K562 (cell line): ENCODE measurements around the gene CPSF4. TPM values are rescaled to one million over a fixed set of nuclear protein-coding genes. Genes with fewer than 3 reads are reported as not detected.

Experiments
- BACH1 ChIP-seq: fragments of 200-800 bp; sonication (Bioruptor generic); IDR thresholded peaks from 2 replicates; pipeline ENCODE4 v1.6.1; 2016; ENCODE audit warnings: missing genetic modification characterization, missing compliant biosample characterization
- CBFB ChIP-seq: sonication (generic); formaldehyde crosslinking; IDR thresholded peaks from 2 replicates; pipeline ENCODE4 v1.4.0; 2020; ENCODE audit warnings: mild to moderate bottlenecking, missing genetic modification reagents
- DDX20 ChIP-seq: fragments of 450-650 bp; IDR thresholded peaks from 2 replicates; pipeline ENCODE4 v1.6.1; 2016; ENCODE audit warnings: missing genetic modification characterization, low read depth, mild to moderate bottlenecking, missing compliant biosample characterization, moderate library complexity
- E2F3 ChIP-seq: fragments of 250-450 bp; sonication (Bioruptor Pico); IDR thresholded peaks from 2 replicates; pipeline ENCODE4 v1.4.0; 2020; ENCODE audit warnings: mild to moderate bottlenecking
- ESRRA ChIP-seq: fragments of 450-650 bp; IDR thresholded peaks from 2 replicates; pipeline ENCODE4 v1.6.1; 2014; ENCODE audit warnings: low read depth, mild to moderate bottlenecking, moderate library complexity, borderline replicate concordance
- ETV5 ChIP-seq: sonication (generic); formaldehyde crosslinking; IDR thresholded peaks from 2 replicates; pipeline ENCODE4 v1.4.0; 2020; ENCODE audit warnings: low read depth, mild to moderate bottlenecking, missing genetic modification reagents
- FOXM1 ChIP-seq, 2 experiments: fragments of 450-650 bp in 1 of 2; sonication (generic) in 1 of 2; formaldehyde crosslinking in 1 of 2; IDR thresholded peaks; 2 replicates each; pipeline versions ENCODE4 v1.6.1 to v1.9.0; 2017 to 2022; ENCODE audit warnings: low read depth in 2 of 2, mild to moderate bottlenecking in 2 of 2, missing genetic modification reagents in 1 of 2, moderate library complexity in 1 of 2
- HDAC3 ChIP-seq: fragments of 450-650 bp; IDR thresholded peaks from 2 replicates; pipeline ENCODE4 v1.6.1; 2018; ENCODE audit warnings: borderline replicate concordance, mild to moderate bottlenecking, moderate library complexity; ENCODE audit not compliant: partially characterized antibody
- HNRNPLL ChIP-seq: fragments of 200-400 bp; formaldehyde crosslinking; IDR thresholded peaks from 2 replicates; pipeline ENCODE4 v1.6.1; 2017; ENCODE audit warnings: low read length, low read depth, mild to moderate bottlenecking; ENCODE audit not compliant: poor library complexity, severe bottlenecking
- ILK ChIP-seq: fragments of 450-650 bp; IDR thresholded peaks from 2 replicates; pipeline ENCODE4 v1.6.1; 2016; ENCODE audit warnings: missing genetic modification characterization, low read depth, mild to moderate bottlenecking, missing compliant biosample characterization, moderate library complexity, borderline replicate concordance
- KHSRP ChIP-seq: fragments of 450-650 bp; IDR thresholded peaks from 2 replicates; pipeline ENCODE4 v1.6.1; 2017
- MYBL2 ChIP-seq, 2 experiments: fragments of 450-650 bp in 1 of 2; sonication (generic) in 1 of 2; formaldehyde crosslinking in 1 of 2; IDR thresholded peaks; 2 replicates each; pipeline versions ENCODE4 v1.6.1 to v1.8.1; 2017 to 2022; ENCODE audit warnings: borderline replicate concordance in 1 of 2, inconsistent platforms in 1 of 2, low read depth in 1 of 2, mild to moderate bottlenecking in 1 of 2, missing genetic modification reagents in 1 of 2, moderate library complexity in 1 of 2
- PHB2 ChIP-seq: fragments of 450-650 bp; IDR thresholded peaks from 2 replicates; pipeline ENCODE4 v1.6.1; 2017; ENCODE audit warnings: low read depth
- POLR2A ChIP-seq: fragments of 450-650 bp; conservative IDR thresholded peaks from 2 replicates; pipeline ENCODE4 v1.6.1; 2016
- RBM22 ChIP-seq: fragments of 200-400 bp; formaldehyde crosslinking; IDR thresholded peaks from 2 replicates; pipeline ENCODE4 v1.6.1; 2018; ENCODE audit warnings: low read length, low read depth; ENCODE audit not compliant: poor library complexity, severe bottlenecking
- ZNF124 ChIP-seq: sonication (generic); formaldehyde crosslinking; IDR thresholded peaks from 2 replicates; pipeline ENCODE4 v1.8.1; 2022; ENCODE audit warnings: missing genetic modification reagents
- ZNF134 ChIP-seq: fragments of 250-450 bp; sonication (Bioruptor Pico); conservative IDR thresholded peaks from 2 replicates; pipeline ENCODE4 v1.4.0; 2020
- ZNF174 ChIP-seq: fragments of 250-450 bp; sonication (Bioruptor Pico); IDR thresholded peaks from 2 replicates; pipeline ENCODE4 v1.4.0; 2020; ENCODE audit warnings: mild to moderate bottlenecking
- ZNF212 ChIP-seq: fragments of 450-650 bp; formaldehyde crosslinking; IDR thresholded peaks from 2 replicates; pipeline ENCODE4 v1.4.0; 2020; ENCODE audit warnings: mild to moderate bottlenecking
- ZNF77 ChIP-seq: fragments of 250-450 bp; sonication (Bioruptor Pico); IDR thresholded peaks from 2 replicates; pipeline ENCODE4 v1.5.0; 2020
- polyA plus RNA-seq, 8 experiments: library from polyadenylated mRNA; depleted of rRNA in 4 of 8; stranded (reverse) in 5 of 8; unstranded in 3 of 8; fragments of >200 nt; fragmentation: Nextera tagmentation in 2 of 8; fragmentation: Illumina TruSeq in 1 of 8; extraction: Ambion mirVana in 2 of 8; extraction: Trizol in 1 of 8; gene quantifications; 2 replicates each; pipeline versions ENCODE4 v1.2.1 to v1.2.3, GENCODE V29; 2011 to 2014; ENCODE audit warnings: inconsistent platforms in 1 of 8, missing spikeins in 1 of 8
- total RNA-seq, 7 experiments: library from RNA; depleted of rRNA in 6 of 7; stranded (reverse); fragments of >200 nt in 6 of 7; fragmentation: Illumina TruSeq in 2 of 7; extraction: Trizol in 2 of 7; gene quantifications; 2 replicates each; pipeline versions ENCODE4 v1.2.1 to v1.2.3, GENCODE V29; 2011 to 2021; ENCODE audit warnings: low replicate concordance in 1 of 7
- TF ChIP-seq, protein P1 (sequence below): fragments of 450-650 bp; formaldehyde crosslinking; IDR thresholded peaks from 2 replicates; pipeline ENCODE4 v1.4.0; 2020; ENCODE audit warnings: mild to moderate bottlenecking, moderate library complexity
- TF ChIP-seq, protein P2 (sequence below): sonication (generic); formaldehyde crosslinking; IDR thresholded peaks from 2 replicates; pipeline ENCODE4 v1.8.1; 2023; ENCODE audit warnings: mild to moderate bottlenecking, missing genetic modification reagents
- TF ChIP-seq, protein P3 (sequence below): sonication (generic); formaldehyde crosslinking; IDR thresholded peaks from 2 replicates; pipeline ENCODE4 v1.8.1; 2023; ENCODE audit warnings: mild to moderate bottlenecking, missing genetic modification reagents

CPSF4 gene
- total and polyA plus RNA-seq, 9 of the 15 experiments (the other 6 are each of a cell fraction or from before 2014, with no cell fraction given): 16.9 to 118 (median 71.7) TPM

- TF ChIP-seq MYBL2 (IDR thresholded peaks at IDR 0.05; ENCODE audit: low read depth): no peak
- TF ChIP-seq MYBL2 (CRISPR knock-in tag; IDR thresholded peaks at IDR 0.05; ENCODE audit: borderline replicate concordance): no peak
- TF ChIP-seq ETV5 (CRISPR knock-in tag): no peak; the same call in 1 of the 2 replicates
- TF ChIP-seq ESRRA: 0 out of 2 replicates have a peak, but pooled peaks have one; percentile 29
- TF ChIP-seq ILK (tag): no peak
- TF ChIP-seq, protein P1, sequence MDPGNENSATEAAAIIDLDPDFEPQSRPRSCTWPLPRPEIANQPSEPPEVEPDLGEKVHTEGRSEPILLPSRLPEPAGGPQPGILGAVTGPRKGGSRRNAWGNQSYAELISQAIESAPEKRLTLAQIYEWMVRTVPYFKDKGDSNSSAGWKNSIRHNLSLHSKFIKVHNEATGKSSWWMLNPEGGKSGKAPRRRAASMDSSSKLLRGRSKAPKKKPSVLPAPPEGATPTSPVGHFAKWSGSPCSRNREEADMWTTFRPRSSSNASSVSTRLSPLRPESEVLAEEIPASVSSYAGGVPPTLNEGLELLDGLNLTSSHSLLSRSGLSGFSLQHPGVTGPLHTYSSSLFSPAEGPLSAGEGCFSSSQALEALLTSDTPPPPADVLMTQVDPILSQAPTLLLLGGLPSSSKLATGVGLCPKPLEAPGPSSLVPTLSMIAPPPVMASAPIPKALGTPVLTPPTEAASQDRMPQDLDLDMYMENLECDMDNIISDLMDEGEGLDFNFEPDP (CRISPR knock-in tag): no peak
- no peak for TF ChIP-seq DDX20 (tag)
- peak; percentile 42 for TF ChIP-seq HDAC3
- TF ChIP-seq, protein P2, sequence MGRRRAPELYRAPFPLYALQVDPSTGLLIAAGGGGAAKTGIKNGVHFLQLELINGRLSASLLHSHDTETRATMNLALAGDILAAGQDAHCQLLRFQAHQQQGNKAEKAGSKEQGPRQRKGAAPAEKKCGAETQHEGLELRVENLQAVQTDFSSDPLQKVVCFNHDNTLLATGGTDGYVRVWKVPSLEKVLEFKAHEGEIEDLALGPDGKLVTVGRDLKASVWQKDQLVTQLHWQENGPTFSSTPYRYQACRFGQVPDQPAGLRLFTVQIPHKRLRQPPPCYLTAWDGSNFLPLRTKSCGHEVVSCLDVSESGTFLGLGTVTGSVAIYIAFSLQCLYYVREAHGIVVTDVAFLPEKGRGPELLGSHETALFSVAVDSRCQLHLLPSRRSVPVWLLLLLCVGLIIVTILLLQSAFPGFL (CRISPR knock-in tag): no peak
- TF ChIP-seq POLR2A: peak; percentile 94
- no peak for TF ChIP-seq ZNF134 (CRISPR knock-in tag)
- peak; percentile 15 for TF ChIP-seq HNRNPLL
- no peak for TF ChIP-seq ZNF124
- TF ChIP-seq ZNF212 (CRISPR knock-in tag): 0 out of 2 replicates have a peak, but pooled peaks have one; percentile 53
- TF ChIP-seq ZNF174 (CRISPR knock-in tag): peak; percentile 72; the same call in 1 of the 2 replicates
- TF ChIP-seq, protein P3, sequence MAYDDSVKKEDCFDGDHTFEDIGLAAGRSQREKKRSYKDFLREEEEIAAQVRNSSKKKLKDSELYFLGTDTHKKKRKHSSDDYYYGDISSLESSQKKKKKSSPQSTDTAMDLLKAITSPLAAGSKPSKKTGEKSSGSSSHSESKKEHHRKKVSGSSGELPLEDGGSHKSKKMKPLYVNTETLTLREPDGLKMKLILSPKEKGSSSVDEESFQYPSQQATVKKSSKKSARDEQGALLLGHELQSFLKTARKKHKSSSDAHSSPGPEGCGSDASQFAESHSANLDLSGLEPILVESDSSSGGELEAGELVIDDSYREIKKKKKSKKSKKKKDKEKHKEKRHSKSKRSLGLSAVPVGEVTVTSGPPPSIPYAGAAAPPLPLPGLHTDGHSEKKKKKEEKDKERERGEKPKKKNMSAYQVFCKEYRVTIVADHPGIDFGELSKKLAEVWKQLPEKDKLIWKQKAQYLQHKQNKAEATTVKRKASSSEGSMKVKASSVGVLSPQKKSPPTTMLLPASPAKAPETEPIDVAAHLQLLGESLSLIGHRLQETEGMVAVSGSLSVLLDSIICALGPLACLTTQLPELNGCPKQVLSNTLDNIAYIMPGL (CRISPR knock-in tag): 0 out of 2 replicates have a peak, but pooled peaks have one; percentile 79
- TF ChIP-seq BACH1 (tag): no peak
- TF ChIP-seq FOXM1 (IDR thresholded peaks at IDR 0.05; ENCODE audit: low read depth): 0 out of 2 replicates have a peak, but pooled peaks have one; percentile 51
- TF ChIP-seq FOXM1 (CRISPR knock-in tag; IDR thresholded peaks at IDR 0.05; ENCODE audit: low read depth): peak; percentile 88
- no peak for TF ChIP-seq ZNF77 (CRISPR knock-in tag)
- peak; percentile 69; the same call in 1 of the 2 replicates for TF ChIP-seq E2F3 (CRISPR knock-in tag)
- peak; percentile 54 for TF ChIP-seq RBM22
- no peak for TF ChIP-seq KHSRP
- TF ChIP-seq CBFB (CRISPR knock-in tag): peak; percentile 34; the same call in 1 of the 2 replicates
- TF ChIP-seq PHB2: no peak
Measured at GRCh38 chr7:99472561-99473314, 34.0 kb downstream of the CPSF4 start, which contains the start of gene ZNF789 (continued).
